IMR-90 (cell line): ENCODE data around the gene POLR3G. TPM values are rescaled to one million over a fixed set of nuclear protein-coding genes. Genes with fewer than 3 reads are reported as not detected.

Experiments
- ATAC-seq: fragments of 200-7000 bp; cut with Tn5 transposase; 2 replicates; pipeline ENCODE4 v1.9.1; 2020; ENCODE audit warnings: low read depth, mild to moderate bottlenecking, moderate library complexity
- BruUV-seq: library from RNA; stranded (reverse); fragments of 400-500 nt; replicated peaks from 2 replicates; lab custom pipeline; 2021; lab: Mats Ljungman, UMichigan
- CTCF ChIA-PET: fragments of 300-600 bp; formaldehyde crosslinking; extraction: SDS; loops from one replicate; lab custom pipeline; 2021; ENCODE audit warnings: antibody characterized with exemption; lab: Yijun Ruan, JAX
- POLR2A ChIA-PET: fragments of 300-600 bp; sonication (Branson Sonifier 250); formaldehyde crosslinking; loops from one replicate; lab custom pipeline; 2022; ENCODE audit warnings: antibody characterized with exemption; ENCODE audit not compliant: unreplicated experiment; lab: Charles Lee
- DNase-seq: peaks from one replicate; pipeline ENCODE4 v3.0.0; 2013
- H2AFZ ChIP-seq: replicated peaks from 2 replicates; pipeline ENCODE3; 2013; ENCODE audit warnings: low read length, mild to moderate bottlenecking; ENCODE audit not compliant: poor library complexity
- H2AK5ac ChIP-seq: 2 replicates; pipeline ENCODE4 v1.6.1; 2013; ENCODE audit warnings: low read depth, low read length, inconsistent platforms
- H2AK9ac ChIP-seq: replicated peaks from 2 replicates; pipeline ENCODE3; 2013; ENCODE audit warnings: mild to moderate bottlenecking, low read depth, low read length, moderate library complexity; ENCODE audit not compliant: poor library complexity
- H2BK120ac ChIP-seq: 2 replicates; pipeline ENCODE4 v1.6.1; 2013; ENCODE audit warnings: low read depth, low read length, inconsistent platforms
- H2BK15ac ChIP-seq: 3 replicates; pipeline ENCODE4 v1.6.1; 2013; ENCODE audit warnings: low read depth, low read length, inconsistent platforms
- H2BK20ac ChIP-seq: 2 replicates; pipeline ENCODE4 v1.6.1; 2013; ENCODE audit warnings: low read depth, mild to moderate bottlenecking, inconsistent platforms, low read length, moderate library complexity
- H2BK5ac ChIP-seq: 2 replicates; pipeline ENCODE4 v1.6.1; 2013; ENCODE audit warnings: mild to moderate bottlenecking, low read depth, low read length, inconsistent platforms; ENCODE audit not compliant: poor library complexity, severe bottlenecking
- H3K14ac ChIP-seq: replicated peaks from 2 replicates; pipeline ENCODE4 v1.6.1; 2013; ENCODE audit warnings: low read depth, low read length, inconsistent platforms
- H3K18ac ChIP-seq: 2 replicates; pipeline ENCODE4 v1.6.1; 2013; ENCODE audit warnings: low read depth, low read length, control low read depth
- H3K23ac ChIP-seq: 2 replicates; pipeline ENCODE4 v1.6.1; 2013; ENCODE audit warnings: low read depth, low read length, inconsistent platforms
- H3K27ac ChIP-seq: 2 replicates; pipeline ENCODE4 v1.5.1; 2013; ENCODE audit warnings: mild to moderate bottlenecking, control low read depth, low read length; ENCODE audit not compliant: insufficient read depth
- H3K27me3 ChIP-seq: 2 replicates; pipeline ENCODE4 v1.6.1; 2013; ENCODE audit warnings: low read length; ENCODE audit not compliant: control insufficient read depth, insufficient read depth
- H3K36me3 ChIP-seq: 2 replicates; pipeline ENCODE4 v1.6.1; 2013; ENCODE audit warnings: low read length, mixed read lengths; ENCODE audit not compliant: control insufficient read depth, insufficient read depth
- H3K4ac ChIP-seq: 2 replicates; pipeline ENCODE4 v1.6.1; 2013; ENCODE audit warnings: low read depth, low read length, inconsistent platforms
- H3K4me1 ChIP-seq: 2 replicates; pipeline ENCODE4 v1.6.1; 2013; ENCODE audit warnings: low read length, mixed read lengths; ENCODE audit not compliant: control insufficient read depth, insufficient read depth
- H3K4me2 ChIP-seq: 2 replicates; pipeline ENCODE4 v1.6.1; 2013; ENCODE audit warnings: low read depth, mild to moderate bottlenecking, control low read depth, low read length, moderate library complexity
- H3K4me3 ChIP-seq: 2 replicates; pipeline ENCODE4 v1.5.1; 2013; ENCODE audit warnings: low read depth, mild to moderate bottlenecking, control low read depth, low read length, moderate library complexity; ENCODE audit not compliant: insufficient read depth
- H3K56ac ChIP-seq: 2 replicates; pipeline ENCODE4 v1.6.1; 2013; ENCODE audit warnings: low read length, inconsistent platforms; ENCODE audit not compliant: insufficient read depth; ENCODE audit errors: extremely low read depth
- H3K79me1 ChIP-seq, 2 experiments: 2 replicates each; pipeline ENCODE4 v1.6.1; 2013; ENCODE audit warnings: low read length in 2 of 2, inconsistent platforms in 1 of 2, low read depth in 1 of 2
- H3K9ac ChIP-seq: 2 replicates; pipeline ENCODE4 v1.6.1; 2013; ENCODE audit warnings: low read depth, low read length, control low read depth
- H3K9me1 ChIP-seq: 2 replicates; pipeline ENCODE4 v1.6.1; 2013; ENCODE audit warnings: low read length, inconsistent platforms; ENCODE audit not compliant: insufficient read depth
- H3K9me3 ChIP-seq: 2 replicates; pipeline ENCODE4 v1.6.1; 2013; ENCODE audit warnings: low read length; ENCODE audit not compliant: control insufficient read depth, insufficient read depth
- H4K20me1 ChIP-seq: 2 replicates; pipeline ENCODE4 v1.6.1; 2013; ENCODE audit warnings: low read length, inconsistent platforms; ENCODE audit not compliant: insufficient read depth
- H4K5ac ChIP-seq: 2 replicates; pipeline ENCODE4 v1.6.1; 2013; ENCODE audit warnings: mild to moderate bottlenecking, low read depth, low read length, control low read depth
- H4K8ac ChIP-seq, 2 experiments: 2 replicates each; pipeline ENCODE4 v1.6.1; 2013; ENCODE audit warnings: low read depth in 2 of 2, low read length in 2 of 2, control low read depth in 1 of 2, inconsistent platforms in 1 of 2
- H4K91ac ChIP-seq: 2 replicates; pipeline ENCODE4 v1.6.1; 2013; ENCODE audit warnings: low read depth, low read length, inconsistent platforms; ENCODE audit not compliant: insufficient read depth
- BHLHE40 ChIP-seq: fragments of 150-350 bp; IDR thresholded peaks from 2 replicates; pipeline ENCODE4 v1.6.1; 2016; ENCODE audit warnings: mild to moderate bottlenecking, low read depth, low read length
- CEBPB ChIP-seq: IDR thresholded peaks from 2 replicates; pipeline ENCODE4 v1.6.1; 2012; ENCODE audit warnings: low read depth, low read length, improper control_type of control experiment
- ELK1 ChIP-seq: fragments of 150-350 bp; IDR thresholded peaks from 2 replicates; pipeline ENCODE4 v1.6.1; 2016; ENCODE audit warnings: low read depth, mild to moderate bottlenecking, low read length, moderate library complexity, borderline replicate concordance
- FOS ChIP-seq: fragments of 150-350 bp; IDR thresholded peaks from 2 replicates; pipeline ENCODE4 v1.6.1; 2016; ENCODE audit warnings: low read depth, low read length
- MAFK ChIP-seq: IDR thresholded peaks from 2 replicates; pipeline ENCODE4 v1.6.1; 2012; ENCODE audit warnings: low read depth, low read length, improper control_type of control experiment
- MAZ ChIP-seq: IDR thresholded peaks from 2 replicates; pipeline ENCODE4 v1.6.1; 2012; ENCODE audit warnings: low read depth, mild to moderate bottlenecking, low read length, improper control_type of control experiment, moderate library complexity, borderline replicate concordance
- MXI1 ChIP-seq: IDR thresholded peaks from 2 replicates; pipeline ENCODE4 v1.6.1; 2012; ENCODE audit warnings: low read depth, mild to moderate bottlenecking, low read length, moderate library complexity, borderline replicate concordance
- NFE2L2 ChIP-seq: fragments of 150-350 bp; IDR thresholded peaks from 2 replicates; pipeline ENCODE4 v1.6.1; 2016; ENCODE audit warnings: low read depth, mild to moderate bottlenecking, low read length
- RCOR1 ChIP-seq: IDR thresholded peaks from 2 replicates; pipeline ENCODE4 v1.6.1; 2012; ENCODE audit warnings: mild to moderate bottlenecking, low read length, improper control_type of control experiment; ENCODE audit not compliant: insufficient replicate concordance
- SMC3 ChIP-seq: fragments of 150-350 bp; IDR thresholded peaks from 2 replicates; pipeline ENCODE4 v1.6.1; 2016; ENCODE audit warnings: low read depth, mild to moderate bottlenecking, antibody characterized with exemption, low read length, moderate library complexity
- WGBS, 2 experiments: methylation state at CpG; one replicate each; pipeline versions ENCODE4 v1.1.5 to v1.1.7; 2013; ENCODE audit warnings: missing lambda C conversion rate in 2 of 2; ENCODE audit not compliant: insufficient read length in 1 of 2; ENCODE audit errors: extremely low coverage in 2 of 2; 5-methylcytosine and 5-hydroxymethylcytosine counted together
- dilution Hi-C: fragments of 300-500 bp; cut with HindIII; formaldehyde crosslinking; loops from one replicate; pipeline ENCODE4 v1.14.3; 2018; ENCODE audit warnings: low sequenced_read_pairs; ENCODE audit not compliant: unreplicated experiment
- in situ Hi-C: fragments of 300-500 bp; cut with MboI; formaldehyde crosslinking; loops from 3 replicates; pipeline ENCODE4 v1.14.3; 2019; ENCODE audit warnings: low sequenced_read_pairs, inconsistent platforms, mixed read lengths
- intact Hi-C: fragments of 100-400 bp; cut with micrococcal nuclease; formaldehyde crosslinking; loops from 2 replicates; pipeline ENCODE4 v1.10.0; 2022
- polyA plus RNA-seq, 3 experiments: library from polyadenylated mRNA; depleted of rRNA; stranded (reverse); fragments of >200 nt; gene quantifications; 2 replicates each; pipeline ENCODE4 v1.2.3, GENCODE V29; 2012; ENCODE audit warnings: low replicate concordance in 1 of 3
- total RNA-seq: library from RNA; depleted of rRNA; stranded (reverse); fragments of >200 nt; gene quantifications from 2 replicates; pipeline ENCODE4 v1.2.3, GENCODE V29; 2012
- TF ChIP-seq, protein P1 (sequence below): fragments of 150-350 bp; IDR thresholded peaks from 2 replicates; pipeline ENCODE4 v1.6.1; 2017; ENCODE audit warnings: mild to moderate bottlenecking, antibody characterized with exemption, low read length, low read depth

Gene POLR3G
- total and polyA plus RNA-seq, 2 of the 4 experiments (the other 2 are of a cell fraction): 10.6 to 11.6 TPM

- peak overlapping the region; percentile 67; the same call in 1 of the 2 replicates for H3K4me2 ChIP-seq
- no peaks in the 10 kb centered on the region for H4K20me1 ChIP-seq
- DNase-seq: no peak
- CTCF ChIA-PET: no interaction called here
- H2AFZ ChIP-seq: no peak overlapping the region
- dilution Hi-C loops: no loop called here
- no peak overlapping the region for H2BK15ac ChIP-seq
- no peak for ATAC-seq
- 0 out of 2 replicates have a peak overlapping the region, but pooled peaks have one; percentile 7 for H3K4ac ChIP-seq
- H2AK9ac ChIP-seq: no peak overlapping the region
- no peak overlapping the region for H3K27ac ChIP-seq
- H3K27me3 ChIP-seq: no peaks in the 10 kb centered on the region
- H3K4me1 ChIP-seq: peaks cover 4% of the 10 kb centered on the region
- TF ChIP-seq, protein P1, sequence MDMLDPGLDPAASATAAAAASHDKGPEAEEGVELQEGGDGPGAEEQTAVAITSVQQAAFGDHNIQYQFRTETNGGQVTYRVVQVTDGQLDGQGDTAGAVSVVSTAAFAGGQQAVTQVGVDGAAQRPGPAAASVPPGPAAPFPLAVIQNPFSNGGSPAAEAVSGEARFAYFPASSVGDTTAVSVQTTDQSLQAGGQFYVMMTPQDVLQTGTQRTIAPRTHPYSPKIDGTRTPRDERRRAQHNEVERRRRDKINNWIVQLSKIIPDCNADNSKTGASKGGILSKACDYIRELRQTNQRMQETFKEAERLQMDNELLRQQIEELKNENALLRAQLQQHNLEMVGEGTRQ: no peak
- TF ChIP-seq CEBPB (no peak), MAFK (no peak), ELK1 (no peak), RCOR1 (no peak), NFE2L2 (no peak), SMC3 (no peak), MAZ (no peak), MXI1 (no peak), BHLHE40 (no peak), FOS (no peak)
- no peak overlapping the region for H3K23ac ChIP-seq
- H3K79me1 ChIP-seq: peaks cover 9 to 10% of the 10 kb centered on the region in 2 experiments
- H3K9me3 ChIP-seq: no peaks in the 10 kb centered on the region
- H2BK120ac ChIP-seq: no peak overlapping the region
- no peak overlapping the region for H3K56ac ChIP-seq
- POLR2A ChIA-PET: no interaction called here
- H2AK5ac ChIP-seq: no peak overlapping the region
- H3K9me1 ChIP-seq: 0 out of 2 replicates have a peak, but pooled peaks cover 2% of the 10 kb centered on the region
- no peaks in the 10 kb centered on the region for H3K36me3 ChIP-seq
- H2BK5ac ChIP-seq: no peak overlapping the region
- no peak overlapping the region for H4K91ac ChIP-seq
- intact Hi-C loops: no loop called here
- no peak overlapping the region for H3K9ac ChIP-seq
- no peak overlapping the region for H2BK20ac ChIP-seq
- H4K8ac ChIP-seq: peak overlapping the region in 1 of 2 experiments; percentile 37; a peak in 1 of 4 replicates
- peak overlapping the region; percentile 17; the same call in 1 of the 2 replicates for H4K5ac ChIP-seq
- whole genome bisulfite sequencing, 2 experiments: no CpG with 5 or more reads among the region's 8 CpGs
- no peak overlapping the region for H3K14ac ChIP-seq
- in situ Hi-C loops: no loop called here
- H3K18ac ChIP-seq: no peak overlapping the region
- no peak overlapping the region for H3K4me3 ChIP-seq
- no TSS peak for BruUV-seq
These were observed 3.1 kb downstream of the POLR3G start for GRCh38 chr5:90477621-90478215.
